ENCODE measurements around the gene CFAP20DC. TPM values are rescaled to one million over a fixed set of nuclear protein-coding genes. Genes with fewer than 3 reads are reported as not detected.

Gene CFAP20DC
- total and polyA plus RNA-seq, 12 donors: 0.35 to 6.0 (median 2.0) TPM

- Histone ChIP-seq H3K27ac (no peak overlapping the region), H3K9me3 (replicated peaks in 1 of 3) (peaks cover 0 to 10% (median 10%) of the 10 kb centered on the region in 3 donors), H3K4me3 (no peak overlapping the region), H3K4me1 (replicated peaks in 1 of 2) (no peaks in the 10 kb centered on the region), H3K27me3 (no peaks in the 10 kb centered on the region), H3K36me3 (replicated peaks in 1 of 2) (no peaks in the 10 kb centered on the region)
- 78 to 83% (median 81%) methylated on average over 6 of the region's 6 CpGs for WGBS, 4 donors
- TF ChIP-seq CTCF (IDR thresholded peaks at IDR 0.05) (no peak), POLR2A (IDR thresholded peaks at IDR 0.05) (no peak)
- intact Hi-C loops (cut with DNase I): no loop called here
- DNase-seq: no peak
Measured at GRCh38 chr3:58784888-58785287, 264.9 kb downstream of the CFAP20DC start.

- DNase-seq: no peak
- no peaks in the 10 kb centered on the region for H3K27me3 ChIP-seq
- no peak for TF ChIP-seq CTCF (IDR thresholded peaks at IDR 0.05)
- no peak for TF ChIP-seq POLR2A (IDR thresholded peaks at IDR 0.05)
- intact Hi-C loops (cut with DNase I): no loop called here
- H3K4me3 ChIP-seq: no peak overlapping the region
- 79 to 95% (median 90%) methylated on average over 4 of the region's 4 CpGs for WGBS, 4 donors
- H3K36me3 ChIP-seq (replicated peaks in 1 of 2): no peaks in the 10 kb centered on the region
- H3K4me1 ChIP-seq (replicated peaks in 1 of 2): no peaks in the 10 kb centered on the region
- H3K9me3 ChIP-seq (replicated peaks in 1 of 3): peaks cover 0 to 14% (median 10%) of the 10 kb centered on the region in 3 donors
- H3K27ac ChIP-seq: no peak overlapping the region
Measured at GRCh38 chr3:58784425-58784824, 265.4 kb downstream of the CFAP20DC start.

DNA sequence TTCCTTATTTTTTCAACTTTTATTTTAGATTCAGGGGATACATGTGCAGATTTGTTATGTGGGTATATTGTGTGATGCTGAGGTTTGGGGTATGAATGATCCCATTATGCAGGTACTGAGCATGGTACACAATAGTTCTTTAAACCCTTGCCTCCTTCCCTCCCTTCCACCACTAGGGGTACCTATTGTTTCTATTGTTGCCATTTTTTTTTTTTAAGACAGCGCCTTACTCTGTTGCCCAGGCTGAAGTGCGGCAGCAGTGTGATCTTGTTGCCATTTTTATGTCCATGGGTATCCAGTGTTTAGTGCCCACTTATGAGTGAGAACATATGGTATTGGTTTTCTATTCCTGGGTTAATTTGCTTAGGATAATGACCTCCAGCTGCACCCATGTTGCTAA lies 266.0 kb downstream of the CFAP20DC start:
- TF ChIP-seq CTCF (IDR thresholded peaks at IDR 0.05) (no peak), POLR2A (IDR thresholded peaks at IDR 0.05) (no peak)
- no peaks in the 10 kb centered on the region for H3K27me3 ChIP-seq
- intact Hi-C loops (cut with DNase I): no loop called here
- H3K27ac ChIP-seq: no peak overlapping the region
- H3K36me3 ChIP-seq (replicated peaks in 1 of 2): no peaks in the 10 kb centered on the region
- WGBS, 4 donors: 90 to 99% (median 95%) methylated on average over 2 of the region's 2 CpGs
- H3K4me1 ChIP-seq (replicated peaks in 1 of 2): no peaks in the 10 kb centered on the region
- no peak overlapping the region for H3K4me3 ChIP-seq
- H3K9me3 ChIP-seq (replicated peaks in 1 of 3): peaks cover 0 to 18% (median 10%) of the 10 kb centered on the region in 3 donors
- no peak for DNase-seq

DNA sequence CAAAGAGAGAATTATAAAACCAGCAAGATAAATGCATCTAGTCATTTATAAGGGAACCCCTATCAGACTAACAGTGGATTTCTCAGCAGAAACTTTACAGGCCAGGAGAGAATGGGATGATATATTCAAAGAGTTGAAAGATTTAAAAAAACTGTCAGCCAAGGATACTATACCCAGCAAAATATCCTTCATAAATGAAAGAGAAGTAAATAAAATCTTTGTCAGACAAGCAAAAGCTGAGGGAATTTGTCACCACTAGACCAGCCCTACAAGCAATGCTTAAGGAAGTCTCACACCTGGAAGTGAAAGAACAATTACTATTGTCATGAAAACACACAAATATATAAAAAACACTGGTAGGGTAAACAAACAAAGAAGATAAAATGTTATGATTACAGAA lies 269.9 kb downstream of the CFAP20DC start:
- Histone ChIP-seq H3K36me3 (replicated peaks in 1 of 2) (no peaks in the 10 kb centered on the region), H3K9me3 (replicated peaks in 1 of 3) (peaks cover 0 to 21% (median 10%) of the 10 kb centered on the region in 3 donors), H3K27ac (no peak overlapping the region), H3K4me1 (replicated peaks in 1 of 2) (no peaks in the 10 kb centered on the region), H3K27me3 (no peaks in the 10 kb centered on the region), H3K4me3 (no peak overlapping the region)
- intact Hi-C loops (cut with DNase I): no loop called here
- no peak for DNase-seq
- TF ChIP-seq CTCF (IDR thresholded peaks at IDR 0.05) (no peak), POLR2A (IDR thresholded peaks at IDR 0.05) (no peak)
